HuH-7.5 (cell line): ENCODE measurements around the gene AKR1D1.
"Not testable (repeated sequence)": the region's sequence is repeated elsewhere in the genome, so short reads cannot be mapped to it uniquely, and the experiment has no call there.

Experiments used
- DNase-seq: peaks from one replicate; pipeline ENCODE4 v3.0.0; 2011; ENCODE audit warnings: low spot score

Gene AKR1D1

GRCh38 chr7:138122162-138122561 is 45.9 kb downstream of the AKR1D1 start:
- no peak for DNase-seq

- DNase-seq = no peak
Measured at GRCh38 chr7:138125119-138125518, 48.9 kb downstream of the AKR1D1 start.

- DNase-seq = no peak
Measured at GRCh38 chr7:138125598-138126111, 49.4 kb downstream of the AKR1D1 start.

GRCh38 chr7:138126928-138127327 is 50.7 kb downstream of the AKR1D1 start:
- DNase-seq = no peak

- DNase-seq = no peak
Measured at GRCh38 chr7:138127996-138128395, 51.7 kb downstream of the AKR1D1 start.

GRCh38 chr7:138129551-138130165 is 53.4 kb downstream of the AKR1D1 start:
- DNase-seq = no peak

- no peak for DNase-seq
Measured at GRCh38 chr7:138137423-138138171, 61.3 kb downstream of the AKR1D1 start.

- no peak for DNase-seq
Measured at GRCh38 chr7:138138244-138138643, 62.0 kb downstream of the AKR1D1 start.

- no peak for DNase-seq
Measured at GRCh38 chr7:138142583-138143201, 66.4 kb downstream of the AKR1D1 start.

GRCh38 chr7:138144958-138145357 is 68.7 kb downstream of the AKR1D1 start:
- DNase-seq = no peak

- DNase-seq = not testable (repeated sequence)
Measured at GRCh38 chr7:138146221-138146620, 70.0 kb downstream of the AKR1D1 start.

GRCh38 chr7:138146757-138147734 is 70.8 kb downstream of the AKR1D1 start:
- DNase-seq = not testable (repeated sequence)

- no peak for DNase-seq
Measured at GRCh38 chr7:138151731-138152577, 75.7 kb downstream of the AKR1D1 start.

GRCh38 chr7:138154661-138155060 is 78.4 kb downstream of the AKR1D1 start:
- DNase-seq = no peak

GRCh38 chr7:138157702-138158101 is 81.4 kb downstream of the AKR1D1 start:
- DNase-seq = no peak

- DNase-seq = peak; percentile 47
Measured at GRCh38 chr7:138158739-138159528, 82.7 kb downstream of the AKR1D1 start.

- DNase-seq = peak; percentile 70
Measured at GRCh38 chr7:138161600-138162081, 85.4 kb downstream of the AKR1D1 start.

GRCh38 chr7:138162236-138162635 is 86.0 kb downstream of the AKR1D1 start:
- no peak for DNase-seq

- DNase-seq = no peak
Measured at GRCh38 chr7:138163800-138164199, 87.5 kb downstream of the AKR1D1 start.

GRCh38 chr7:138164804-138165203 is 88.5 kb downstream of the AKR1D1 start:
- no peak for DNase-seq
